Endodermal cell (in vitro differentiated cells): ENCODE measurements around the gene FMR1. TPM values are rescaled to one million over a fixed set of nuclear protein-coding genes. Genes with fewer than 3 reads are reported as not detected.

Experiments used
- DNase-seq: peaks from one replicate; pipeline ENCODE4 v3.0.0-alpha.2; 2017
- H3K27ac ChIP-seq: 2 replicates; pipeline ENCODE4 v1.5.1; 2013; ENCODE audit warnings: mild to moderate bottlenecking, low read depth, low read length, moderate library complexity
- H3K27me3 ChIP-seq: 2 replicates; pipeline ENCODE4 v1.6.1; 2013; ENCODE audit warnings: mild to moderate bottlenecking, low read length, moderate library complexity; ENCODE audit not compliant: insufficient read depth, control insufficient read depth, poor library complexity, severe bottlenecking
- H3K36me3 ChIP-seq: 2 replicates; pipeline ENCODE4 v1.7.0; 2013; ENCODE audit warnings: mild to moderate bottlenecking, low read length, moderate library complexity; ENCODE audit not compliant: control insufficient read depth, insufficient read depth
- H3K4me1 ChIP-seq: one replicate; pipeline ENCODE4 v1.7.0; 2013; ENCODE audit warnings: low read length; ENCODE audit not compliant: control insufficient read depth, insufficient read depth
- H3K4me3 ChIP-seq: 2 replicates; pipeline ENCODE4 v1.5.1; 2013; ENCODE audit warnings: mild to moderate bottlenecking, low read length, moderate library complexity
- H3K9ac ChIP-seq: 2 replicates; pipeline ENCODE4 v1.6.1; 2013; ENCODE audit warnings: mild to moderate bottlenecking, low read length, moderate library complexity; ENCODE audit not compliant: poor library complexity, severe bottlenecking; ENCODE audit errors: extremely low read depth
- H3K9me3 ChIP-seq: 2 replicates; pipeline ENCODE4 v1.6.1; 2013; ENCODE audit warnings: mild to moderate bottlenecking, low read length, moderate library complexity; ENCODE audit not compliant: control insufficient read depth
- H3K27ac Mint-ChIP-seq: 2 replicates; pipeline ENCODE4 v1.8.0; 2020; ENCODE audit warnings: mixed read lengths
- H3K27me3 Mint-ChIP-seq: 2 replicates; pipeline ENCODE4 v1.8.0; 2021; ENCODE audit warnings: mild to moderate bottlenecking, mixed read lengths; ENCODE audit not compliant: insufficient read depth
- H3K36me3 Mint-ChIP-seq: 2 replicates; pipeline ENCODE4 v1.8.0; 2020; ENCODE audit warnings: low read depth, mixed read lengths
- H3K4me1 Mint-ChIP-seq: 2 replicates; pipeline ENCODE4 v1.8.0; 2020; ENCODE audit warnings: mixed read lengths
- H3K4me3 Mint-ChIP-seq: 2 replicates; pipeline ENCODE4 v1.8.0; 2020; ENCODE audit warnings: mild to moderate bottlenecking, moderate library complexity, mixed read lengths
- H3K9me3 Mint-ChIP-seq: 2 replicates; pipeline ENCODE4 v1.8.0; 2020; ENCODE audit warnings: mild to moderate bottlenecking, mixed read lengths
- CTCF ChIP-seq: fragments of 200-600 bp; sonication (generic); conservative IDR thresholded peaks from 2 replicates; pipeline ENCODE4 v1.5.0; 2021; ENCODE audit warnings: antibody characterized with exemption, mild to moderate bottlenecking
- WGBS, 2 experiments: methylation state at CpG; one replicate each; pipeline versions ENCODE4 v1.1.5 to v1.1.7; 2013; ENCODE audit warnings: missing lambda C conversion rate in 2 of 2, mixed read lengths in 1 of 2; ENCODE audit not compliant: insufficient coverage in 1 of 2, insufficient read length in 1 of 2; 5-methylcytosine and 5-hydroxymethylcytosine counted together
- total RNA-seq, 2 donors: library from RNA; stranded (reverse); fragmentation: NEBNext Ultra II Directional in 1 of 2; extraction: Animal tissue kit (Norgen Biotek cat#: 25700) in 1 of 2; gene quantifications; 2 replicates in 1 of 2; 3 replicates in 1 of 2; pipeline ENCODE4 v1.2.1, GENCODE V29; 2021

The FMR1 gene
- total RNA-seq, 2 donors from 2014 or later = 55.4 to 59.1 TPM

- no peaks in the 10 kb centered on the region for H3K9me3 ChIP-seq
- WGBS, 2 experiments = no CpG with 5 or more reads among the region's 1 CpG
Measured at GRCh38 chrX:147923605-147924004, 11.9 kb downstream of the FMR1 start.

DNA sequence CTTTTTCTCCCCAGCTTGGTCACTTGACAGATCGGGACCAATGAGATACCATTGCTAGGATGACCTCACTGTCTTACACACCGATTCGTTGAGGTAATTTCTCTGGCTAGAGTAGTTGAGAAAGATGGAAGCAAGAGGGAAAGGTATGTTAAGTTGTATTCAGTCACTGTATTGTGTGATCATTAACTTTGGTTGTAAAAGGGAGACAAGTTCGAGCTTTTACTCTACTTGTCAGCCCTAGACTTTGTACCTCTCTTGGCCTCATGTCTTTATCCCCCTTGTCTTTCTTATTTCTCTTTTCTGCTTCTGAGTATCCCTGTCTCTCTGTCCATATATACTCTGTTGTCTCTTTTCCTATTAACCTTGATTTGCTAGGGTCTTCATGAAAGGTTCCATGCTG lies 15.5 kb downstream of the FMR1 start:
- no peak for TF ChIP-seq CTCF
- no peak for DNase-seq
- no peak overlapping the region for H3K27ac ChIP-seq
- no peaks in the 10 kb centered on the region for H3K4me1 Mint-ChIP-seq
- H3K4me1 ChIP-seq = no peaks in the 10 kb centered on the region
- H3K9me3 Mint-ChIP-seq = peaks cover 19% of the 10 kb centered on the region
- no peaks in the 10 kb centered on the region for H3K27me3 ChIP-seq
- H3K27ac Mint-ChIP-seq = no peak overlapping the region
- 98% methylated on average over 4 of the region's 4 CpGs; no CpG with 5 or more reads in 1 of the 2 experiments for WGBS, 2 experiments
- H3K9me3 ChIP-seq = no peaks in the 10 kb centered on the region
- no peak overlapping the region for H3K4me3 ChIP-seq
- peaks cover 23% of the 10 kb centered on the region for H3K36me3 Mint-ChIP-seq
- no peak overlapping the region for H3K4me3 Mint-ChIP-seq
- no peak overlapping the region for H3K9ac ChIP-seq
- no peaks in the 10 kb centered on the region for H3K27me3 Mint-ChIP-seq
- peaks cover 46% of the 10 kb centered on the region for H3K36me3 ChIP-seq

More at GRCh38 chrX:147923605-147924004, 11.9 kb downstream of the FMR1 start:
- Mint-ChIP-seq H3K27ac (no peak overlapping the region), H3K27me3 (no peaks in the 10 kb centered on the region), H3K4me3 (no peak overlapping the region), H3K4me1 (peaks cover 6% of the 10 kb centered on the region), H3K36me3 (peaks cover 12% of the 10 kb centered on the region), H3K9me3 (peaks cover 14% of the 10 kb centered on the region)
- Histone ChIP-seq H3K4me1 (no peaks in the 10 kb centered on the region), H3K36me3 (peaks cover 26% of the 10 kb centered on the region), H3K27ac (no peak overlapping the region), H3K27me3 (no peaks in the 10 kb centered on the region), H3K4me3 (no peak overlapping the region), H3K9ac (no peak overlapping the region)
- TF ChIP-seq CTCF = no peak
- no peak for DNase-seq

GRCh38 chrX:147933815-147934214 lies 22.1 kb downstream of the FMR1 start:
- Mint-ChIP-seq H3K36me3 (peaks cover 42% of the 10 kb centered on the region), H3K27ac (no peak overlapping the region), H3K27me3 (no peaks in the 10 kb centered on the region), H3K4me1 (no peaks in the 10 kb centered on the region), H3K9me3 (peaks cover 26% of the 10 kb centered on the region), H3K4me3 (no peak overlapping the region)
- TF ChIP-seq CTCF = no peak
- H3K9me3 ChIP-seq = no peaks in the 10 kb centered on the region
- 100% methylated on average over 1 of the region's 1 CpG; no CpG with 5 or more reads in 1 of the 2 experiments for WGBS, 2 experiments
- H3K36me3 ChIP-seq = peaks cover 62% of the 10 kb centered on the region
- DNase-seq = no peak
- H3K4me3 ChIP-seq = no peak overlapping the region
- H3K4me1 ChIP-seq = no peaks in the 10 kb centered on the region
- no peak overlapping the region for H3K9ac ChIP-seq
- H3K27ac ChIP-seq = no peak overlapping the region
- no peaks in the 10 kb centered on the region for H3K27me3 ChIP-seq
